Gastroesophageal sphincter (tissue), 3 donors: ENCODE data around the gene PTPRC.

Experiments used
- CTCF ChIP-seq, 4 experiments: fragments of 200-600 bp in 2 of 4; fragments of 450-650 bp in 2 of 4; sonication (generic) in 1 of 4; IDR thresholded peaks; one replicate each; pipeline ENCODE4 v1.5.1; 2017 to 2019; ENCODE audit warnings: antibody characterized with exemption in 4 of 4, mild to moderate bottlenecking in 2 of 4, moderate library complexity in 2 of 4
- POLR2A ChIP-seq, 2 donors: fragments of 450-650 bp; IDR thresholded peaks; one replicate each; pipeline ENCODE4 v1.6.1; 2017; ENCODE audit warnings: antibody characterized with exemption in 2 of 2, mild to moderate bottlenecking in 2 of 2, moderate library complexity in 1 of 2
- POLR2AphosphoS5 ChIP-seq: sonication (generic); formaldehyde crosslinking; IDR thresholded peaks from one replicate; pipeline ENCODE4 v1.6.1; 2017; ENCODE audit warnings: antibody characterized with exemption

- TF ChIP-seq CTCF (IDR thresholded peaks at IDR 0.05) (no peak), POLR2AphosphoS5 (no peak), POLR2A (IDR thresholded peaks at IDR 0.05) (no peak)
These were observed 2.7 kb downstream of the PTPRC start for GRCh38 chr1:198641501-198641900.
